Ectodermal cell (in vitro differentiated cells): ENCODE data around the gene TBC1D2B.

Experiments
- H3K27ac ChIP-seq: 2 replicates; pipeline ENCODE4 v1.7.0; 2013; ENCODE audit warnings: mild to moderate bottlenecking, low read depth, low read length; ENCODE audit not compliant: insufficient read depth, poor library complexity, severe bottlenecking
- H3K27me3 ChIP-seq: 2 replicates; pipeline ENCODE4 v1.7.0; 2013; ENCODE audit warnings: mild to moderate bottlenecking, low read length; ENCODE audit not compliant: insufficient read depth, control insufficient read depth, poor library complexity, severe bottlenecking
- H3K36me3 ChIP-seq: one replicate; pipeline ENCODE4 v1.7.0; 2013; ENCODE audit warnings: low read length; ENCODE audit not compliant: control insufficient read depth, insufficient read depth
- H3K4me1 ChIP-seq: one replicate; pipeline ENCODE4 v1.7.0; 2013; ENCODE audit warnings: low read length; ENCODE audit not compliant: control insufficient read depth, insufficient read depth
- H3K4me3 ChIP-seq: 2 replicates; pipeline ENCODE4 v1.7.0; 2013; ENCODE audit warnings: low read depth, low read length, control low read depth; ENCODE audit not compliant: insufficient read depth
- H3K9me3 ChIP-seq: 2 replicates; pipeline ENCODE4 v1.7.0; 2013; ENCODE audit warnings: mild to moderate bottlenecking, low read length, moderate library complexity; ENCODE audit not compliant: control insufficient read depth
- WGBS, 2 experiments: methylation state at CpG; one replicate each; pipeline ENCODE4 v1.1.7; 2013; ENCODE audit warnings: missing lambda C conversion rate in 2 of 2; 5-methylcytosine and 5-hydroxymethylcytosine counted together

Gene TBC1D2B

GRCh38 chr15:78083186-78083585 is 5.7 kb upstream of the TBC1D2B start:
- no peak overlapping the region for H3K4me3 ChIP-seq
- WGBS, 2 experiments: 86 to 90% methylated on average over 4 of the region's 4 CpGs
- no peaks in the 10 kb centered on the region for H3K9me3 ChIP-seq
- H3K27me3 ChIP-seq: no peaks in the 10 kb centered on the region
- no peak overlapping the region for H3K27ac ChIP-seq
- no peaks in the 10 kb centered on the region for H3K36me3 ChIP-seq
- H3K4me1 ChIP-seq: no peaks in the 10 kb centered on the region

DNA sequence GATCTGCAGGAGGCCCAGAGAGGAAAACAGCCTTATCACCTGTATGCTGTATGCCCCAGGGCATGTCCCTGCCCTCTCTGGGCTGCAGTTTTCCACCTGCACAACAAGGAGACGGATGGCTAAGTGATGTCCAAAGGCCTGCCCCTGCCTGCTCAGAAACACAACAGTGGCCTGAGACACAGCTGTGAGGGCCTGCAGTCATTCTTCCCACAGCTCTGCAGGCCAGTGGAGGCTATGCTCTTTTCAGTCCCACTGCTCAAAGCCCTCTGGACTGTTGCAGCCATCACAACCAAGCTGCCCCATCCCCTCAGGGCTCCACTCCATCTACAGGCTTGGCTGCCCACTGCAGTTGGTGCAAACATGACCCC is 5.2 kb upstream of the TBC1D2B start:
- H3K27me3 ChIP-seq: no peaks in the 10 kb centered on the region
- H3K4me1 ChIP-seq: no peaks in the 10 kb centered on the region
- WGBS, 2 experiments: 88 to 93% methylated on average over 1 of the region's 1 CpG
- no peaks in the 10 kb centered on the region for H3K9me3 ChIP-seq
- H3K27ac ChIP-seq: no peak overlapping the region
- H3K36me3 ChIP-seq: no peaks in the 10 kb centered on the region
- no peak overlapping the region for H3K4me3 ChIP-seq

DNA sequence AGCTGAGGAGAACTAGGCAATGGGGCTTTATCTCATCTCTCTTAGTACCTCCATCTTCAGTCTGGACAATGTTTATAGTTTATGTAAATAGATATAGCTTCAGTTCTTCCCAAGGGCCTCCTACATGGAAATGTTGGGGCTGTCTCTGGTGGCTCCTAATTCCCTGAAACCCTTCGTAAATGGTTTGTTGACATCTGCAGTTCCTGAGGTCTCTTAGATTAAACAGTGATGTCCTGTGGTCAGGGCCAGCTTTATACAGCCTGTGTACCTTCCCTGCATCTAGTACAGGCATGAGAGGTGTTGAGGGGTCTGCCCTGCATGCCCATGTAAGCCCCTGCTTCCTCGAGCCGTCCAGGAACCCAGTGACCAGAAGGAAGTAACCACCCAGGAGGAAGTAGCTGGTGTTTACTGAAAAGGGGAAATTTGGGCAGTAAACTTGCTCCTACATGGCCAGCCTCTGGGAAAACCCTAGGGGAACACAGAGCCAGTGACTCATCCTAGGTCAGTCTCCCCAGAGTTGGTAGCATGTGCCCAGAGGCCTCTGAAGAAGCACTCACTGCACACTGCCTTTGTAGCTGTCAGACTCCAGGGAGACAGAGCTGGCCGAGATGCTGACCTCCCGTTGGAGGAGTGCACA is 4.7 kb upstream of the TBC1D2B start:
- Histone ChIP-seq H3K4me1 (no peaks in the 10 kb centered on the region), H3K36me3 (no peaks in the 10 kb centered on the region), H3K27ac (no peak overlapping the region), H3K27me3 (no peaks in the 10 kb centered on the region), H3K9me3 (no peaks in the 10 kb centered on the region), H3K4me3 (no peak overlapping the region)
- WGBS, 2 experiments: 91 to 94% methylated on average over 5 of the region's 5 CpGs

DNA sequence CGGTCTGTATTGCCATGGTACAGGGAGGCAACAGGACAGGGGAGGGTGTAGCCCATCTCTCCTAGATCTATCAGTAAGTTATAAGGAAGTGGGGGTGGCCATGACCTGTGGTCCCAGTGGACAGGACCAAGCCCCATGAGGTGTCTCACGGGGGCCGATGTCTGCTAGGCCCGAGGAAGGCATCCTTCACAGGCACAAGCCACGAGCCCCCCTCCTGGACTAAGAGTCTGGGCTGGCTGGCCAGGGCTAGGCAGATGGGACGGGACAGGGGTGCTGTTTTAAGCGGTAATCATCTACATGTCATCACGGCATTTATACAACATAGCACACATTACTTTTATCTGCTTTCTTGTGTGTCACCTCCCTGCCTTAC is 2.6 kb upstream of the TBC1D2B start:
- no peaks in the 10 kb centered on the region for H3K36me3 ChIP-seq
- no peak overlapping the region for H3K27ac ChIP-seq
- H3K4me3 ChIP-seq: no peak overlapping the region
- WGBS, 2 experiments: 89 to 94% methylated on average over 8 of the region's 8 CpGs
- H3K9me3 ChIP-seq: no peaks in the 10 kb centered on the region
- no peaks in the 10 kb centered on the region for H3K27me3 ChIP-seq
- H3K4me1 ChIP-seq: peaks cover 3% of the 10 kb centered on the region

- Histone ChIP-seq H3K4me3 (no peak overlapping the region), H3K27me3 (no peaks in the 10 kb centered on the region), H3K9me3 (no peaks in the 10 kb centered on the region), H3K4me1 (peaks cover 3% of the 10 kb centered on the region), H3K36me3 (no peaks in the 10 kb centered on the region), H3K27ac (no peak overlapping the region)
- WGBS, 2 experiments: 90 to 94% methylated on average over 11 of the region's 11 CpGs
Observed at GRCh38 chr15:78079298-78080087, 2.0 kb upstream of the TBC1D2B start.

GRCh38 chr15:78077871-78078210 is 330 bp upstream of the TBC1D2B start:
- Histone ChIP-seq H3K4me1 (peaks cover 3% of the 10 kb centered on the region), H3K36me3 (no peaks in the 10 kb centered on the region), H3K4me3 (peak overlapping the region; percentile 45), H3K27me3 (no peaks in the 10 kb centered on the region), H3K27ac (no peak overlapping the region), H3K9me3 (no peaks in the 10 kb centered on the region)
- WGBS, 2 experiments: 30 to 34% methylated on average over 5 to 7 of the region's 7 CpGs

- peaks cover 3% of the 10 kb centered on the region for H3K4me1 ChIP-seq
- WGBS, 2 experiments: 65 to 66% methylated on average over 17 of the region's 17 CpGs
- H3K4me3 ChIP-seq: peak overlapping the region; percentile 76
- no peaks in the 10 kb centered on the region for H3K36me3 ChIP-seq
- no peaks in the 10 kb centered on the region for H3K27me3 ChIP-seq
- no peaks in the 10 kb centered on the region for H3K9me3 ChIP-seq
- H3K27ac ChIP-seq: peak overlapping the region; percentile 32
Observed at GRCh38 chr15:78076231-78077052, 1.1 kb downstream of the TBC1D2B start.

- Histone ChIP-seq H3K36me3 (no peaks in the 10 kb centered on the region), H3K27ac (peak overlapping the region; percentile 32), H3K4me3 (no peak overlapping the region), H3K9me3 (no peaks in the 10 kb centered on the region), H3K4me1 (peaks cover 3% of the 10 kb centered on the region), H3K27me3 (no peaks in the 10 kb centered on the region)
- 58 to 59% methylated on average over 7 of the region's 7 CpGs for WGBS, 2 experiments
Observed at GRCh38 chr15:78075490-78076230, 1.9 kb downstream of the TBC1D2B start.

DNA sequence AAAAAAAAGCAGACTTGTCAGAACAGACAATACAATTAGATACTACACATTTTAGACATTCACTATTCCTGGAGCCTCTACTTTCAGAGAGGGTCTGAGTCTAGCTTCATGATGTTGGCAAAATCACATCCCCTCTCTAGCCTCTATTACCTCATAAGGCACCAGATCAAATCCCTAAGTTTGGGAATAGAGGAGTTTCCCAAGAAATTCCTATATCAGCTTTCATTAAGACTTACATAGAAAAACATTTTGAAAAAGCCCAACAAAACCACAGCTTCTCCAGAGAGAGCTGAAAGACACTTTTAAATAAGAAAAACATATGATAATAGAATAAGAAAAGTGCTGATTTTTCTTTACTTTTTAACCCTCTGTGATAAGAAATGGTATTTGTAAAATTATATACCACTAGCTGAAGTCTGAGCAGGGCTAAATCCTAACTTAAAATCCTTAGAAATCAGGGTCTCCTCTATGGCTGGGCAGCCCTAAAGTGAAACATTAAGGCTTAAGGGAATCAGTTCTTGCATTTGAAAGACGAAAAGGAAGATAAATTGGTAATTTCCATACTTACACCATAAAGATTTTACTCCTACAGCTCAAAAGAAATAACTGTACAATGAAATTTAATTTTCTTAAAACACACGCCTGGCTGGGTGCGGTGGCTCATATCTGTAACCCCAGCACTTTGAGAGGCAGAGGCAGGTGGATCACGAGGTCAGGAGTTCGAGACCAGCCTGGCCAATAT is 4.3 kb downstream of the TBC1D2B start:
- 93 to 95% methylated on average over 4 to 5 of the region's 5 CpGs for WGBS, 2 experiments
- Histone ChIP-seq H3K9me3 (no peaks in the 10 kb centered on the region), H3K36me3 (no peaks in the 10 kb centered on the region), H3K27ac (no peak overlapping the region), H3K4me1 (peaks cover 12% of the 10 kb centered on the region), H3K4me3 (no peak overlapping the region), H3K27me3 (no peaks in the 10 kb centered on the region)
